HG02884 (cell line): ENCODE results near the gene SPCS1.

Experiments
- ATAC-seq: cut with Tn5 transposase; IDR thresholded peaks from one replicate; pipeline ENCODE4 v1.9.1; 2021; ENCODE audit warnings: mild to moderate bottlenecking, moderate library complexity; ENCODE audit not compliant: unreplicated experiment

The SPCS1 gene

DNA sequence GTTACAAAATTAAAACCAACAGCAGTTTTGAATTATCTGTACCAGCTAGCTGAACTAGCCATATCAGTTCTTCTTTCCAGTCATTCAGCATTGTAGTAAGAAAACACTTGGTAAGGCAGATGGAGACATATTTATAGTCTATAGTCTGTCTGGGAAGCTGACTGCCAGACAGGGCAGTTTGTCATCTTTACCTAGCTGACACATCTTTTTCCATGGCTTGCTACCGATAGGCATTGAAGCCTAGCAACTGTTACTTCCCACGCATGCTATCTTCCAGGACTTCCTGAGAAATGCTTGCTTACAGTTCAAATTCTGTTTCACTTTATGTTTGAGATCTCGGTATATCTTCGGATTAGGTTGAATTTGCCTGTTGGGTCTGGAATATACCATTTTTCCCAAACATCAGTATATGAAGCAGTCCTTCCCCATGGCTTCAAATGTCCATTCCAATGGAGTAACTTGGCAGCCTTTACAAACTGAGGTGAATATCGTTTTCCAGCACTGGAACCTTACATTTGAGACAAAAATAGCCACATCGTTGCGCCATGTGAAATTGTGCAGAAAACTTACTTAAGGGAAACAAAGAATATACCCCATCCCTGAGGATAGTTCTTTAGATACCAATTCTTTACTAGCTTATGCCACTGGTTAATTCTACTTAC lies 11.2 kb upstream of the SPCS1 start:
- no peak for ATAC-seq

DNA sequence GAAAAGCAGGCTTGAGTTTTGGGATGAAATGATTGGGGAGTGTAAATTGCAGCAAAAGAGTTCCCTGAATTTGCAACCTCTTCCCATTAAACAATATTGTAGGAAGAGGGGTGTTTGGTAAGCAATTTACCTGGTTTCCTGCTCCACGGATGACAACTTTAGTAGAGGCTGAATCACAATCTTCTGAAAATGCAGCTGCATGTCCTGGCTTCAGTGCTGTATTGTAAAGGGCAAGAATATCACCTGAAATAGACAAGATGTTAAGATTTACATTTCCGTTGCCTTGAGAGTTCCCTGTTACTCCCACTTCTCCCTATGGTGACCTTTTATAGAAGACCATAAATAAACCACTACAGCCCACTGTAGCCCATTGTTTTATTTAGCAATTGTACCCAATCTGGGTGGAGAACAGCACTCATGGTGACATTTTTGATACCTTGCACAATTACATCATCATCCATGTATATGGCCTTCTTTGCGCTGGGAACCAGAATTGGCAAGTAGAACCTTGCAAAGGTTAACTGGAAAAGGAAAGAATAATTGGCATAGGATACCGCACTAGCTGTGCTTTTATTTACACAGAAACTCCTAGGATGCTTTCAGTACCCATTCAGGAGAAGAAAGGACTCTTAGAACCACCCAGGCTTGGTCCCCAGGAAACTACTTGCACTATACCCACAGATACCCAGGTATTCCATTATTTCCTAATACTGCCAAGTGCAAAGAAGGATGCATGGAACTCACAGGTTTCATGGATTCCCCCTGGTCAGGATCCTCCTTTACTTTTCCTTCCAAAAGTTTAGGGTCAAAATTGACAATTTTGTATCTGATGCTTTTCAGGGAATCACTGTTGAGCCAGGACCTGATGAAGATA lies 9.9 kb upstream of the SPCS1 start:
- ATAC-seq, result no peak

DNA sequence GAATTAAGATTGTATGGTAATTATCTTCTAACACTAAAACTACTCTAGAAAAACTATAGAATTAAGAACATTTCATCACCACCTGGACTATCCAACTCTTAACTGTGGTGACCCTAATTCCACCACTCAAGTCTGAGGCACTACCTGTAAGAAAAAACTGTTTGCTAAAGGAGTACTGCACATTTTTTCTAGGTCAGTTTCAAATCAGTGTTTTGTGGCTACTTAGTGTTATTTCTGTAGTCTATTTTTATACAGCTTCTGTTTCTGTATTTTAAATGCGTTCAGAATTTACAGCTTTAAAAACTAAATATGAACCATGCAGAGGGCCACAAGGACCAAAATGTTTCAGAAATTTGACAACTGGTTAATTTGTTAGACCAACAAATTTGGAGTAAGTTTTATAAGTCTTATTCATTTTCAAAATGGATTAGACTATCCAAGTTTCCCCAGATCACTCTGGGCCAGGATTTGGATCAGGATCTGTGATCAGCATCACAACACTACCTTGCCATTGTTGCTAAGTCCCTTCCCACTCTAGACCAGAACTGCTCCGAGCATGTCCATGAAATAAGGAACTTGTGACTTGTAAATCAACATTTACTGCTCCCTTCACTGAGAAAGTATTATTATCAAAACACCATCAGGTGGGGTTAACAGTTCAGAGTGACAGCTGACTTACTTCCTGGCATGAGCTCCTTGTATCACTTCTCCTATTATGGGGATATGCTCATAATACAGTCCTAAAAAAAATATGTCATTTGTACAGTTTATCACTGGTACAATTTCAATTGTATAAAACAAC lies 8.9 kb upstream of the SPCS1 start:
- ATAC-seq, result no peak

DNA sequence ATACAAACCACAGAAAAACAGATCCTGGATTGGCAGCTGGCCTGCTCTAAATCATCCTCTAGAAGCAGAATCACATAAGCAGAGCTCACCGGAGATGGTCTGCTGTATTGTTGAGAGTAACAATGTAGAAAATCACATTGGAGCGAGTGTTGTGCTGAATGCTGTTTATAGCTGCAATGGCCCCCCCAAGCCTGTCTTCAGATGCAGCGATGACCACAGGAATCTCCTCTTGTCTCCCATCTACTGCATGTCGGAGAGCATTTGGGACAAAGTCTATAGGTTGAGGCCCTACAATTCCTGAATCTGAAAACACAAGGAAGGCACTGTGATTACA lies 8.3 kb upstream of the SPCS1 start:
- ATAC-seq, result no peak

DNA sequence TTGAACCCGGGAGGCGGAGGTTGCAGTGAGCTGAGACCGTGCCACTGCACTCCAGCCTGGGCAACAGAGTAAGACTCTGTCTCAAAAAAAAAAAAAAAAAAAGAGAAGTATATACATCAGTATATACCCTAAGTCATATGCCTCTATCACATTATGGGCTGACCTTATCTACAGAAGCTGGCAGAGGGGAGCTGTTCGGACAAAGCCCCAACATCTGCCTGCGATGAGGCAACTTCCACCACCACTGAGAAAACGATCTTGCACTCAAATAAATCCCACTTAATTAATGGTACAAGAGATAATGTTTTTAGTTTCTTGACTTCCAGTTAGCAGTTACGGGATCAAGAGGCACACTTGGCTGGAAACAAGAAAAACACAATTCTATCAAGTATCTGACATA lies 2.6 kb upstream of the SPCS1 start:
- no peak for ATAC-seq

DNA sequence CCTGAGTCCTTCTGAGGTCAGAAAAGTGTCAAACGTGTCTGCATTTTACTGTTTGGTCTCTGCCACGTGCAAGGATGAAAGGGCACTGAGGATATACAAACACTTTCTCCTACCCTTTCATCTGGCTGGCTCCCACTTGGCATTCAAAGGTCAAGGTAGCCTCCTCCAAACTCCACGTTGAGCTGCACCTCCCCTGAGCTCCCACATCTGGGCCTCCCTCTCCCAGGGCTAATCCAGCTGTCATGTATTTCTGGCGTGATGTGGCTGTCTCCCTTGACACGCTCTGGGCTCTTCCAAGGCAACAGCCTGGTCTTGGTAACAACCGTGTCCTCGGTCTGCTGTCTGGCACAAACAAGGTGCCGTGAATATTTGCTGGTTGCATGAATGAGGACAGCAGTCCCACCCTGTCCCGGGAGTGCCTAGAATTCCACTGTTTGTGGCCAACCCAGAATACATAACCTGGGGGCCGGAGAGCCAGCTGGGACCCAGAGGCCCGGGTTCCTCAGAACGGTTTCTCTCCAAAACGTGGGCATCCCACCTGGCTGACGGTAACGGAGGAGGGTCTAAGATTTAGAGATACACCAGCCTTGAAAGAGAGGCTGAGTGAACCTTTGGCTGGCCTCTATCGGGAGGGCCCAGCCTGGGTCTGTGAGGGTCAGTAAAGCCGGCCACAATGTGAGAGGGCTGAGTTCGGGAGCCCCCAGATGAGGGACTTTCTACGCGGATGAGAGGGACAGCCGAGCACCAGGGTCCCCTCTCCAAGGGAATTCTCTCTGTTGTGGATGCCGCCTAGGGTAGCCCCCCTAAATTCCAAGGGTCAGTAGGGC lies 1.1 kb upstream of the SPCS1 start:
- ATAC-seq, result no peak

DNA sequence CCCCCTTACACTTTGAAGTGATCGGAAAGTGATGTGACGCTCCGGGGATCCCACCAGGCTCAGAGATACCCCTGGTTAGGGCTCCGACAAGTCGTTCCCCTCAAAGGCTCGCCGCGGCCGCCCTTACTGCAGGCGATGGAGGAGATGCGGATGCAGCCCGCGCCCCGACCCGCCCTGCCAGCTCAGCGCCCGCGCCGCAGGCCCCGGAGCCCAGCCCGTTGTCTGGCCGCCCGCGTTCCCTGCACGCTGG lies 543 bp upstream of the SPCS1 start:
- ATAC-seq, result no peak

DNA sequence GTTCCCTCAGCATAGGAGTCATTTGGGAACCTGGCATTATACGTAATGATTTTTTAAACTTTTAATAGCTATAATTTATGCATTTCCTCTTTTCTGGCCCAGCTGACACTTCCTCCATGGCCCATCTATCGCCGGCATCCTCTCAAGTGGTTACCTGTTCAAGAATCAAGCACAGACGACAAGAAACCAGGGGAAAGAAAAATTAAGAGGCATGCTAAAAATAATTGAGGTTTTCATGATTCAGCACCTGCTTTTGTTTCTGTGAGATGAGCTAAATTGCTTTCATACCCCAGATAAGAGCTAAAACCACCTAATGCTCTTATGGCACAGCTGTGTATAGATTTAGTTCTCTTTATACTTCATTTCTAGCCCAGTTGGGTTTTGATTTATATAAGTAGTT lies 1.7 kb downstream of the SPCS1 start:
- ATAC-seq, result no peak

DNA sequence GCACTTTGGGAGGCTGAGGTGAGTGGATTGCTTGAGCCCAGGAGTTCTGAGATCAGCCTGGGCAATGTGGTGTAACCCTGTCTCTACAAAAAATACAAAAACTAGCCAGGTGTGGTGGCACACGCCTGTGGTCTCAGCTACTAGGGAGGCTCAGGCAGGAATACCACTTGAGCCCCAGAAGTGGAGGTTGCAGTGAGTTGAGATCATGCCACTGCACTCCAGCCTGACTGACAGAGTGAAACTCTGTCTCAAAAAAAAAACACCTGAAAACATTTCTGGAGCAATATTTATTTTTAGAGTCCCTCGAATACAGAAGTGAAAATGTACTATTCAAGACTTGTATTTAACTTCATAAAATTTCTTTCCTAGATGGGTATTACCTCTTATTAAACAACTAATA lies 4.6 kb downstream of the SPCS1 start:
- no peak for ATAC-seq

DNA sequence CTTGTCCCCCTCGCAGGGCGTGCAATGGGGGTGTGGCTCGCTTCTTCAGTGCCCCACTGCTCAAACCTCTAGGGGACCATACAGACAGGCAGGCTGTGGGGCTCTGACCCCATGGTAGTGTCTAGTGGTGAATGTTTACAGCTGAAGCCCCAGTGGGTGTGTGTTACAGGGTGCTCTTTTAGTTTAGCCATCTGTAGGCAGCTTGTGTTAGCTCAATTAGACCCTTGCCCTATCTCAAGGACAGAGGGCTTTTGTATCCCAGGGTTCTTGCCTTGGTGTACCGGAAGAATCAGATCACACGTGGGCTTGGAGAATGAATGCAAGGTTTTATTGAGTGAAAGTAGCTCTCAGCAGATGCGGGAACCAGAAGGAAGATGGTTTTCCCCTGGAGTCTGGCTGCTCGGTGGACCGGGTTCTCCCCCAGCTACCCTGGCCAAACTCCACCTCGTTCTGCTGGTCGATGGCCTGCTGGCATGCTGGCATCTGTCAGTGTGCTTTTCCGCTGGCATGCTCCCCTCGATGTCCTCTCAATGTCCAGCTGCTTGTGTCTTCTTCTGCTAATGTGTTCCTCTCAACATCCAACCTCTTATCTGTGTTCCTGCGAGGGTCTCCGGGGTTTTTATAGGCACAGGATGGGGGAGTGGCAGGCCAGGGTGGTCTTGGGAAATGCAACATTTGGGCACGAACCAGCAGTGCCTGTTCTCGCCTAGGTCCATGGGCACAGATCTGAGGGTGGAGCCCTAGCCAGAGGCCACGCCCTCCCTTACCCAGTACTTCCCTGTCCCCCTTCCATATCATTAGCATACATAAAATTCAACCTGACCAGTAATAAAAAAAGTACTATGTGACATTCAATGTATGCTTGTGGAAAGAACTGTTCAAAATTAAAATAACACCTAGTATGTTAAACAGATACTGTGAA lies 6.6 kb downstream of the SPCS1 start:
- ATAC-seq, result no peak

DNA sequence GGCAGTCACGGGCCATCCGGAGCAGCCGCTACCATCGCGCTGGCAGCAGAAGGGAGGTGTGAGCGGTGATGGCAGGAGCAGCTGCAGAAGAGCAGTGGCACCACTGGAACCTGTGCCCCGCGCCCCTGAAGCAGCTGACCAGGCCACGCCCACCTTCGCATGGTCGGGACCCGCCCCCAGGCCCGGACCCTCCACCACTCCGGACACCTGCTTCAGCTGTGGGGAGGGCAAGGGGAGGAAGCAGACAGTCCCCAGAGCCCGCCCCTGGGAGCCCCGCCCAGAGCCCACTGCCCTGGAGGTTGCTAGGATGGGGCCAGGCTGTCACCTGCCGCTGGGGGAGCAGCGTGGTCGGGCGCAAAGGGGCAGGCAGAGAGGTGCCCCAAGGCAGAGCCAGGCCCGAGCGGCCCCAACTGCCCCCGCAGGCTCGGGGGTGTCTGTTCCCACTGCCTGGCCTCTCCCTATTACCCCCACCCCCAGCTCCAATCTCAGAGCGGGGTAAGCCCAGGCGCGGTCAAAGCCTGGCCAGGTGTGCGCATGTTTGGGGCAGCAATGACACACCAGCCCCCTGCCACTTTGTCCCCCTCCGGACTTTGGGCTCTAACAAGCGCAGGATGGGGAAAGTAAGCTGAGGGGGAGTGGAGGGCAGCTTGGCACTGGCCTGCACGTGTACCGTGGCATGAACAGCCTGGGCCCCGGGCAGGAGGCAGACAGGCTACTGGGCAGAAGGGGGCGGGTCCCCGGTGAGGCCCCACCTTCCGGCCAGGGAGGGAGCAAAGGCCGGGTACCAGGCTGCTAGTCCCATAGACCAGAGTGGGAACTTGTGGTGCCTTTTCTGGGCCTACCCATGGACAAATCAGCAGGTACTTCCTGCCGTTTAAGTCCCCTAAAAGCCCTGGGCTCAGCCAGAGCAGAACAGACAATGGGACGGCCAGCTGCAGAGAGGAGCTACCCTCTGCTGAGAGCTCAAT lies 8.7 kb downstream of the SPCS1 start:
- no peak for ATAC-seq

DNA sequence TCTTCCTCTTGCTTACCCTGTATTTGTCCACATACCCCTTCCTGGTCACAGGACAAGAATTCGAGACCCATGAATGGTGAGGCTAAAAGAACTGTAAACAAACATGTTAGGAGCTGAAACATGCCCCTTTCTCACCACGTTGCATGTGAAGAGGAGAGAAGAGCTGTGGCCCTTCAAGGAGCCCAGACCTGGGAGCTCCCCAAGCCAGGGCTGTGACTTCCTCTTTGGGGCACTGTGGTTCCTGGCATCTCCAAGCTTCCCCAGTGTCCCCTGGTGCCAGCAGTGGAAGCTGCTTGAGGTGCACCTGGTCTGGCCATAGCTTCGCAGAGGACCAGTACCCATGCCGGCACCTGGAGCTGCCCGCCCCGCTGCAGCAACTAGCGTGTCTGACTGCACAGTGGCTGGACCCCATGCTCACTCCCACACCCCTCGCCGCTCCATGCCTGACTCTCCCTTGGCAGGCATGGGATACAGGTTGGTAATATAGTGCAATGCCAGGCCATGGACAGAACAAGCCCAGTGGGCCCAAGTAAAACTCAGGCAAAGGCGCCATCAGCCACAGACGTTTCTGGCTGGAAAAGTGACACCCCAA lies 9.9 kb downstream of the SPCS1 start:
- no peak for ATAC-seq

DNA sequence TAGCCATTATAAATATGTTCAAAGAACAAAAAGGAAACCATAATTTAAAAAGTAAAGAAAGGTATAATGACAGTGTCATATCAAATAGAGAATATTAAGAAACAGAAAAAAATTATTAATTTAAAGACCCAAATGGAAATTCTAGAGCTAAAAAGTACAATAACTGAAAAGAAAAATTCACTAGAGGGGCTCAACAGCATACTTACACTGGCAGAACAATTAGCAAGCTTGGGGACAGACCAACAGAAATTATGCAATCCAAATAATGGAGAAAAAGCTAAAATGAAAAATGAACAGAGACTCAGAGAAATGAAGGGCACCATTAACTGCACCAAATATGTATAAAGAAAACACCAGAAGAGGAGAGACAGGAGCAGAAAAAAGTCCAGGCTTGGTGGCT lies 13.7 kb downstream of the SPCS1 start:
- ATAC-seq, result no peak

DNA sequence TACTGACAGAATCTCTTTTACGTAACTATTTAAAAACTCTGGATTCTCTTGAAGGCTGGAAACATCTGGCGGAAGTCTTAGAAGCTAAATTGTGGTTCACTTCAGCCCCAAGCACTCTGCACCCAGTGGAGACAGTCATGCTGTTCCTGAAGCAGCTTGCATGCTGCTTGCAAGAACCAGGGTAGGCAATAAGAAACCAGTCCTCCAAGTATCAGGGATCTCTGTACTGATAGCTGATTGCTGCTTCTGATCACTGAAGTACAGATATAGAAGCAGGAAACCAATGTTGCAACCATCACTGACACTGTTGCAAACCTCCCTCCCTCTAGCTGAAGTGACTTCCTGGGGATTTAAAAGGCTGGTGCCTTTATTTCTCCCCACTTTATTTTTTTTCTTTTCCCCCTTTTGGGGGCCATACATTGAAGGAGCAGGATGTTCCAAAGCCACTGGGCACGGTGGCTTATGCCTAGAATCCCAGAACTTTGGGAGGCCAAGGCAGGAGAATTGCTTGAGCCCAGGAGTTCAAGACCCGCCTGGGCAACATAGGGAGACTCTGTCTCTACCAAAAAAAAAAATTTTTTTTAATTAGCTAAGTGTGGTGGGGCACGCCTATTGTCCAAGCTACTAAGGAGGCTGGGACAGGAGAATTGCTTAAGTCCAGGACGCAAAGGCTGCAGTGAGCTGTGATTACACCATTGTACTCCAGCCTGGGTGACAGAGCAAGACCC lies 15.3 kb downstream of the SPCS1 start:
- peak; percentile 66 for ATAC-seq

DNA sequence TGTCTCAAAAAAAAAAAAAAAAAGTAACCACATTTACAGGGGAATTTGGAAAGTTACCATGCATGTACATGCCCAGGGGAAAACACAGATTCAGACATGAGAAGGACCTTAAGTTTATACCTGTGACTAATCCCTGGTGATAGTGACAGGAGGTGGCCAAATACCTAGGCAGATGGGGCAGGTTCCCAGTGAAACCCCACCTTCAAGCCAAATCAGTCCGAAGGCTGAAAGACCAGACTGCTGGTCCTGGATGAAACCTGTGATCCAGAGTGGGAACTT lies 15.8 kb downstream of the SPCS1 start:
- no peak for ATAC-seq

DNA sequence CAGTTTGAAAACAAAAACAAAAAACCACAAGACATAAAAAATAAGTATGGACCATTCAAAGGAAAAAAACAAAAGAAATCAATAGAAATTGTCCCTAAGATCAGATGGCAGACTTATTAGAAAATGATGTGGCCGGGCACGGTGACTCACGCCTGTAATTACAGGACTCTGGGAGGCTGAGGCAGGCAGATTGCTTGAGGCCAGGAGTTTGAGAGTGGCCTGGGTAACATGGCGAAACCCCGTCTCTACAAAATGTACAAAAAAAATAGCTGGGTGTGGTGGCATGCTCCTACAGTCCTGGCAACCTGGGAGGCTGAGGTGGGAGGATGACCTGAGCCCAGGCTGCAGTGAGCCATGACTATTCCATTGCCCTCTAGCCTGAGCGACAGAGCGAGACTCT lies 16.6 kb downstream of the SPCS1 start:
- no peak for ATAC-seq

DNA sequence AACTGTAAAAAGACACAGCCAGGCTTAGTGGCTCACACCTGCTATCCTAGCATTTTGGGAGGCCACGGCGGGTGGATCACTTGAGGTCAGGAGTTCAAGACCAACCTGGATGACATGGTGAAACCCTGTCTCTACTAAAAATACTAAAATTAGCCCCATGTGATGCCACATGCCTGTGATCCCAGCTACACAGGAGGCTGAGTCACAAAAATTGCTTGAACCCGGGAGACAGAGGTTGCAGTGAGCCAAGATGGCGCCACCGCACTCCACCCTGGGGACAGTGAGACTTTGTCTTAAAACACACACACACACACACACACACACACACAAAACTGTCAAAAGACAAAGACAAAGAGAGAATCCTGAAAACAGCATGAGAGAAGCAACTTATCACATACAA lies 18.0 kb downstream of the SPCS1 start:
- no peak for ATAC-seq

DNA sequence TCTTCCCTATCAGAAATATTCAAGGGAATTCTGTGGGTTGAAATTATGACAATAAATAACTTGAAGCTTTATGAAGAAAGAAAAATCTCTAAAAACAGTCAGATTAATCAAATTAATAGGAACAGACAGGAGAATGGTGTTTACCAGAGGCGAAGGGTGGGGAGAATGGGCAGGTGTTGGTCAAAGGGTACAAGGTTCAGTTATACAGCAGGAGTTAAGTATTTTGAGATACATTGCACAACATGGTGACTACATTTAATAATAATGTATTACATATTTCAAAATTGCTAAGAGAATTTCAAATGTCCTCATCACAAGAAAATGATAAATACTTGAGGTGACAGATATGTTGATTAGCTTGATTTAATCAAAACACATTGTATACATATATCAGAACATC lies 18.6 kb downstream of the SPCS1 start:
- no peak for ATAC-seq
